ENCODE data around the gene EXOC3L1. TPM values are rescaled to one million over a fixed set of nuclear protein-coding genes. Genes with fewer than 3 reads are reported as not detected.
A peak's percentile ranks its signal among the peaks of the same experiment; 100 is the strongest.

EXOC3L1 gene
- total RNA-seq, 1 donor from 2014 or later, result 1.3 TPM

GRCh38 chr16:67200491-67200890 is 10.6 kb upstream of the EXOC3L1 start:
- intact Hi-C loops (cut with DNase I), result no loop called here
- DNase-seq (ENCODE audit: low spot score) (no peak), ATAC-seq (no peak)

- peak; percentile 25 for ATAC-seq
- intact Hi-C loops (cut with DNase I), result no loop called here
- no peak for DNase-seq (ENCODE audit: low spot score)
Observed at GRCh38 chr16:67199808-67200198, 9.9 kb upstream of the EXOC3L1 start.

- no peak for DNase-seq (ENCODE audit: low spot score)
- peak; percentile 45 for ATAC-seq
- intact Hi-C loops (cut with DNase I), result no loop called here
Observed at GRCh38 chr16:67199011-67199807, 9.3 kb upstream of the EXOC3L1 start, which contains the start of gene ELMO3. ELMO3 (plus strand) TSS chr16:67199131; CDS start chr16:67199327, 196 bp downstream.

DNA sequence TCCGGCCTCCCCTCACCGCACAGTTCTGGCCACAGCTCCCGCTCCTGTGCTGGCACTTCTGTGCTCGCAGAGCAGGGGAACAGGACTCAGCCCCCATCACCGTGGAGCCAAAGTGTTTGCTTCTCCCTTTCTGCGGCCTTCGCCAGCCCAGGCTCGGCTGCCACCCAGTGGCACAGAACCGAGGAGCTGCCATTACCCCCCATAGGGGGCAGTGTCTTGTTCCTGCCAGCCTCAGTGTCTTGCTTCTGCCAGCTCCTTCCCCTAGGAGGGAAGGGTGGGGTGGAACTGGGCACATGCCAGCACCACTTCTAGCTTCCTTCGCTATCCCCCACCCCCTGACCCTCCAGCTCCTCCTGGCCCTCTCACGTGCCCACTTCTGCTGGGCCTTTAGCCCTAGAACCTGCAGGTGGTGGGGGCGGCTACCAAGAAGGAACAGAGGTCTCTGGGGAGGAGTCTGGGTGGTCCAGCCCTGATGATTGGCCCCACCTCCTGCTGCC is 8.3 kb upstream of the EXOC3L1 start:
- ATAC-seq (peak; percentile 58), DNase-seq (ENCODE audit: low spot score) (no peak)
- intact Hi-C loops (cut with DNase I), result no loop called here

- intact Hi-C loops (cut with DNase I), result no loop called here
- DNase-seq (ENCODE audit: low spot score) (no peak), ATAC-seq (no peak)
Observed at GRCh38 chr16:67197704-67198103, 7.8 kb upstream of the EXOC3L1 start.

DNA sequence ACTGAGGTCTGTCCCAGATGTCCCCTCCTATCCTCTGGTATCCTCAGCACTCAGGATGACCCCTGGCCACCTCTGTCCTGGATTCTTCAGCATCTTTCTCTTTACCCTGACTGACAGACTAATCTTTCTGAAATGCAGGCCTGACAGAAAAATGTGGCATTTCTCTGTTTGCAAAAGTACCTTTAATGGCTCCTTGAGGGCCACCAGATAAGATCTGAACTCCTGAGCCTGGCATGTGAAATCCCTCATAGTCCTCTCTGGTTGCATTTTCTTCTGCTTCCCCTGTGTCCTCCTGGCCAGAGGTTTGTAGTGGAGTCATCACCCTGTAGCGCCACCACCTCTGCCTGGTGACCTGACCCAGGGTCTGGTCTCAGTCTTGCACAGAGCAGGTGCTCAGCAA is 6.9 kb upstream of the EXOC3L1 start:
- DNase-seq (ENCODE audit: low spot score) (no peak), ATAC-seq (no peak)
- intact Hi-C loops (cut with DNase I), result no loop called here

- DNase-seq (ENCODE audit: low spot score) (no peak), ATAC-seq (no peak)
- intact Hi-C loops (cut with DNase I), result no loop called here
Observed at GRCh38 chr16:67195676-67196075, 5.7 kb upstream of the EXOC3L1 start.

DNA sequence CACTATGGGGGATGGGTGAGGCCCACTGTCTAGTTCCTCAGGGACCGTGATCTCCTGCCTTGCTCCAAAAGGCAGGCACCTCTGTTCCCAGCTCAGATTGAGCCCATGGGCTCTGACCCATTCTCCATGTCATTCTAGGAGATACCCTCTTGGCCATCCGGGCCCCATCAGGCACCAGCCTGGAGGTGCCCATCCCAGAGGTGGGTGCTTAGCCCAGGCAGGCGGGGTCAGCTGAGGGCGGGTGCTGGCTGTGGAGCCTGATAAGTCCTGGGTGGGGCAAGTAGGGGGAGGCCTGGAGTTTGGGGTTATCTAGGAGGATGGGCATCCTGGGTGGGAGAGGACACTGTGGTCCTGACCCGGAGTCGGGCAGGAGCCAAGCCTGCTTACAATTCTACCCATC is 4.3 kb upstream of the EXOC3L1 start:
- ATAC-seq, result no peak
- intact Hi-C loops (cut with DNase I), result no loop called here
- no peak for DNase-seq (ENCODE audit: low spot score)

DNA sequence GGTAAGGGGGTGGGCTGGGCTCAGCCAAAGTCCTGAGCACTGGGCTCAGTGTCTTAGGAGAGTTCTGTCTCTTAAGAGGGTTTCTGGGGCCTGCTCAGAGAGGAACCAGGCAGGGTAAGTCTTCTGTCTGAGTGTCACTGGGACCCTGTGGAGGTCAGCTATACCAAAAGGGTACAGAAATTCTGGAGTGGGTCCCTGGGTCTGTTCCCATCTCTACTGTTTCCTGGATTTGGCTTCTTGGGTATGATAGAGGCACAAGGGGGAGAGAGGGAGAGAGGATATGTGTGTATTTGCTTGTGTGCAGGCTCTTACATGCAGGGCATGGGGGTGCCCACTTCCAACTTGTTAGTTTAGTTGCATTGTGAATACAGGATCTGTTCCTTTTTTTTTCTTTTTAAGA is 3.6 kb upstream of the EXOC3L1 start:
- no peak for ATAC-seq
- intact Hi-C loops (cut with DNase I), result no loop called here
- no peak for DNase-seq (ENCODE audit: low spot score)

DNA sequence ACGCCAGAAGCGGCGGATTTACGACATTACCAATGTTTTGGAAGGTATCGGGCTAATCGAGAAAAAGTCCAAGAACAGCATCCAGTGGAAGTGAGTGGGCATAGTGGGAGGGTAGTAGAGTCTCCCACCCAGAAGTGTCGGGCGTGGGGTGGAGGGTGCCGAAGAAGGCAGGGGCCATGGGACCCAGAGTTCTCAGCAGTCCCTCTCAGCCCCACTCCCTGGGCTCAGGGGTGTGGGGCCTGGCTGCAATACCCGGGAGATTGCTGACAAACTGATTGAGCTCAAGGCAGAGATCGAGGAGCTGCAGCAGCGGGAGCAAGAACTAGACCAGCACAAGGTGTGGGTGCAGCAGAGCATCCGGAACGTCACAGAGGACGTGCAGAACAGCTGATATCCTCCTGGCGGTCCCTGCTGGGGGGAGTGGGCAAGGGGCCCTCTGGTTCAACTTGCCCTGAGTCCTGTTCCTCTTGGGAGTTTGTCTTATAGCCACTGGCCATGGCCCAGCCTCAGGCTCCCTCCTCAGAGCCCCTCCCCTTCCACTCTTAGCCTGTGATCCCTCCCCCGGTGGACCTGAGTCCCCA is 2.9 kb upstream of the EXOC3L1 start:
- ATAC-seq (no peak), DNase-seq (ENCODE audit: low spot score) (no peak)
- intact Hi-C loops (cut with DNase I), result no loop called here

GRCh38 chr16:67191995-67192681 is 2.2 kb upstream of the EXOC3L1 start, which contains the start of gene E2F4:
E2F4 (plus strand) TSS chr16:67192155; CDS start chr16:67192228, 73 bp downstream.
- intact Hi-C loops (cut with DNase I), result no loop called here
- ATAC-seq (peak; percentile 95), DNase-seq (ENCODE audit: low spot score) (peak; percentile 93)

DNA sequence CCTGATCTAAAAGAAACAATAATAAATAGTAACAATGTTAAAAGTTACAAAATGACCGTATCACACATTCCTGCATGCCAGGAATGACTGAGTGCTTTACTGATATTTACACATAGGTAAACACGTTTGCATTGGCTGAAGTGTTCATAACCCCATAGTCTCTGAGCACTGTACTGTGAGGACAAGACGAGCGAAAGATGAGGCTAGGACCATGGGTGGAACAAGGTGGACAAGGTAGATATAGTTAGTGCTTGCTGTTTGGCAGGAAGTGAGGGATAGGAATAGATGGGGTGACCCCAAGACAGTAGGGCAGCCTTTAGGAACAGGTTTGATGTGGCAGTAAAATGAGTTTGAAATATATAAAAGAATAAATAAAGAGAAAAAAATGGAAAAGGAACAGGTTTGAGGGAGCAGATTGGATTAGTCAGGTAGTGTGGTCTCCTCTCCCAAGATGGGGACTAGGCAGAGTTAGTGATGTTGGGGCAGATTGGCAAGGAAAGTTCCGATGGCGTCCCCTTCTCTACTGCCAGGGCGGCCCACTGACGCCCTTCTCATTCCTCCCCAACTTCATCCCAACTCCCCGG is 1.6 kb upstream of the EXOC3L1 start:
- ATAC-seq (peak; percentile 2), DNase-seq (ENCODE audit: low spot score) (no peak)
- intact Hi-C loops (cut with DNase I), result no loop called here

DNA sequence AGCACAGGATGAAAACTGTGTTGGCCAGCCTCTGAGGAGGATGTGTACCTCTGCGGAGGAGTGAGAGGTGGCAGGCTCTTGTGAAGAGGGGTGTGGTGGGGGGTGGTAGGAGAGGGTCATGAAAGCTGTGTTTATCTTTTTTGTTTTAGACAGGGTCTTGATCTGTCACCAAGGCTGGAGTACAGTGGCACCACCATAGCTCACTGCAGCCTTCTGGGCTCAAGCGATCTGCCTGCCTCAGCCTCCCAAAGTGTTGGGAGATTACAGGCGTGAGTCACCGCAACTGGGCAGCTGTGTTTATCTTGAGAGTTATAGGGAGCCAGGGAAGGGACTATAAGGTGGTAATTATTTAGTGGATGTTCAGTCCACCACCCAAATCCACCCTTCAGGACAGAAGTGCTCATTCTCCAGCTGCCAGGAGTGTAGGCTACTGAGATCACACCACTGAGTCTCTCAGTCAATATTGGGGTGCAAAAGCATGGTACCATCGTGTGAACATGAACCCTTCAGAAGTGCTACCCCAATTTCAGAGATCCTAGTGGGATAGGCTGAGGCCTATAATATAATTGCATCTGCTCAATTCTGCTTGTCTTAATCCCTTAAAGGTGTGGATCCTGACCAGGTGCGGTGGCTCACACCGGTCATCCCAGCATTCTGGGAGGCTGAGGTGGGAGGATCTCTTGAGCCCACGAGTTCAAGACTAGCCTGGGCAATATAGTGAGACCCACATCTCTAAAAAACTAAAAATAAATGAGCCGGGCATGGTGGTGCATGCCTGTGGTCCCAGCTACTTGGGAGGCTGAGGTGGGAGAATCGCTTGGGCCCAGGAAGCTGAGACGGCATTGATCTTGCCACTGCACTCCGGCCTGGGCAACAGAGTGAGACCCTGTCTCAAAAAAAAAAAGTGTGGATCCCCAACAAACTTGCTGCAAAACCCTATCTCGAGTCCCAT is 788 bp upstream of the EXOC3L1 start:
- intact Hi-C loops (cut with DNase I), result no loop called here
- ATAC-seq (no peak), DNase-seq (ENCODE audit: low spot score) (no peak)

DNA sequence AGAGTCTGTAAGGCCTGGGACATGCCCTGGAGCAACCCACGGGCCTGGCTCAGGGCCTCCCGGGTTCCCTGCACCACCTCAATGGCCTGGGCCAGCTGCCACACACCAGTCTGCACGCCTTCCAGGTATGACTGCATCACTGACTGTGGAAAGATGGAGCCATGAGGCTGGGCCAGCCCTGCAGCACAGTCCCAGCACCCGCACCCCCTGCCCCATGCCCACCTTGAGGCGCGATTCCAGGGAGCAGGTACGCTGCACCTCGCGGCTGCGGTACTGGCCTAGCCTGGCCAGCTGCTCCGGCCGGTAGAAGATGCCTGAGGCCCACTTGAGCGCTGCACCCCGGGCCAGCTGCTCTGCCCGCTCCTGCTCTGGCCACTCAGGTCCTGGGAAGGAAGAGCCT is 1.1 kb downstream of the EXOC3L1 start:
- intact Hi-C loops (cut with DNase I), result no loop called here
- no peak for DNase-seq (ENCODE audit: low spot score)
- no peak for ATAC-seq

DNA sequence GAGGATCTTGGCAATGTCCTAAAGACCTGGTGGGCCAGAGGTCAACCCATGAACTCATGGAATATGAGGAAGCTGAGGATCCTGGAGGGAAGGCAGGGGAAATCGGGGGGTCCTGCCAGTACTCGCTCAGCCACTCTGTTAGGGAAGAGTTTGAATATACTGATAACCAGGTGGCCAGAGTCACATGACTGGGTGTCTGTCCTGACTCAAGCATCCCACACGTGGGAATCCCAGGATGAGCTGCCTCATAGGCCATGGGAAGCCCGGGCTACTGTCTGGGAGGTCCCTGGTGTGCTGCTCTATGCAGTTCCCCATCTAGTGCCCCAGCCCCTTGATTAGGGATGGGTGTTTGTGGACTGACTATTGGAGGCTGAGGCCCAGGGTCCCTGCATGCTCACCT is 1.6 kb downstream of the EXOC3L1 start:
- intact Hi-C loops (cut with DNase I), result no loop called here
- no peak for ATAC-seq
- DNase-seq (ENCODE audit: low spot score), result no peak

DNA sequence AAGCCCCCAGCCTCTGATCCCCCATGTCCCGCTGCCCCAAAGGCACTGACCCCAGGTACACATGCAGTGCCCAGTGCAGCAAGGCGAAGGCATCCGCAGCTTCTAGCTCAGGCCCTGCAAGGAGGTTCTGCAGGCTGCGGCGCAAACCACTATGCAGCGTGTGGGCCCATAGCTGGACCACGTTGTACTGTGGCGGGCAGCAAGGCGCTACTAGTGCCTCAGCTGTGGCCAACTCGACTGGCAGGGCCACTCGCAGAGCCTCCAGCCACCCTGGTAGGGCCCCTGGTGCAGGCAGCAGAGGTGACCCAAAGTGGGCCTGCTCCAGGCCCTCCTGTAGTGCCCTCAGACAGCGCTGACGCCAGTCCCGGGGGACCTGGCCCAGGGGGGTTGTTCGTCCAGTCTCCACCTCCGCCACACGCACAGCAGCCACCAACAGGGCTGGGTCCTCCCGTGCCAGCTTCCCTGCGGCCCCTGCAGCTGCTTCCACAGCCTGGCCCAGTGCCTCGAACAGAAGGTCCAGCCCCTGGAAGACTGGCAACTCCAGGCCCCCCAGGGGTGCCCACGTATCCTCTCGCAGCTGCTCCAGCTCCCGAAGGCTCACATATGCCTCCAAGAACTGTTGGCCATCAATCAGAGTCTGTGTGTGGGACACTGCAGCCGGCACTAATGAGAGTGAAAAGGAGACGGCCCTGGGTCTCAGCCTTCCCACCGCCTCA is 2.6 kb downstream of the EXOC3L1 start:
- DNase-seq (ENCODE audit: low spot score) (no peak), ATAC-seq (no peak)
- intact Hi-C loops (cut with DNase I), result no loop called here

- intact Hi-C loops (cut with DNase I), result no loop called here
Observed at GRCh38 chr16:67186550-67186950, 3.4 kb downstream of the EXOC3L1 start.

DNA sequence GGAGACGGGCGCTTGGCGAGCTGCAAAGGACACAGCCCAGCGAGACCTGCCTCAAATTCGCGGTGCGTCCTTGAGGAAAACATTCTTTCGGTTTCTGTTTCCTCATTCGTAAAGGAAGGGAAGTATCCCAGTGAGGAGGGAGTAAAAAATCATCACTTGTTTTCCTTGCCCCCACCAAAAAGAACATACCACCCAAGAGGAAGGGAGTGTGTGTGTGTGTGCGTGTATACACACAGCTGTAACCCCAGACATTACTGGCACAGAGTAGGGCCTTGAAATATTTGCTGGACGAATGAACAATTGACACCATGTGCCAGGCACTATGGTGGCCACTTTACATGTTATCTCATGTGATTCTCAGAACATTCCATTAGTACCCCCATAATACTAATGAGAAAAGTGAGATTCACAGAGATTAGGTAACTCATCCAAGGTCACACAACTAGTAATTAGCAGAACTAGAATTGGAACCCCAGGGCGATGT is 4.2 kb downstream of the EXOC3L1 start:
- DNase-seq (ENCODE audit: low spot score) (no peak), ATAC-seq (no peak)
- intact Hi-C loops (cut with DNase I), result no loop called here

More at GRCh38 chr16:67186550-67186950, 3.4 kb downstream of the EXOC3L1 start:
- no peak for DNase-seq (ENCODE audit: low spot score)
- ATAC-seq, result no peak
